Measurements from ENCODE around the gene PICK1. TPM values are rescaled to one million over a fixed set of nuclear protein-coding genes. Genes with fewer than 3 reads are reported as not detected.

The PICK1 gene
- total and polyA plus RNA-seq, 2 of the 13 experiments (the other 11 are each of a cell fraction or from before 2014, with no cell fraction given) = 19.3 to 25.3 TPM

GRCh38 chr22:38051900-38052862, 5.0 kb upstream of the PICK1 start (continued):
- no peak for TF ChIP-seq GFI1 (CRISPR knock-in tag; IDR thresholded peaks at IDR 0.05; ENCODE audit: borderline replicate concordance)
- TF ChIP-seq, protein P1, sequence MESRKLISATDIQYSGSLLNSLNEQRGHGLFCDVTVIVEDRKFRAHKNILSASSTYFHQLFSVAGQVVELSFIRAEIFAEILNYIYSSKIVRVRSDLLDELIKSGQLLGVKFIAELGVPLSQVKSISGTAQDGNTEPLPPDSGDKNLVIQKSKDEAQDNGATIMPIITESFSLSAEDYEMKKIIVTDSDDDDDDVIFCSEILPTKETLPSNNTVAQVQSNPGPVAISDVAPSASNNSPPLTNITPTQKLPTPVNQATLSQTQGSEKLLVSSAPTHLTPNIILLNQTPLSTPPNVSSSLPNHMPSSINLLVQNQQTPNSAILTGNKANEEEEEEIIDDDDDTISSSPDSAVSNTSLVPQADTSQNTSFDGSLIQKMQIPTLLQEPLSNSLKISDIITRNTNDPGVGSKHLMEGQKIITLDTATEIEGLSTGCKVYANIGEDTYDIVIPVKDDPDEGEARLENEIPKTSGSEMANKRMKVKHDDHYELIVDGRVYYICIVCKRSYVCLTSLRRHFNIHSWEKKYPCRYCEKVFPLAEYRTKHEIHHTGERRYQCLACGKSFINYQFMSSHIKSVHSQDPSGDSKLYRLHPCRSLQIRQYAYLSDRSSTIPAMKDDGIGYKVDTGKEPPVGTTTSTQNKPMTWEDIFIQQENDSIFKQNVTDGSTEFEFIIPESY (CRISPR knock-in tag; IDR thresholded peaks at IDR 0.05) = peak; percentile 65
- TF ChIP-seq ZFAT (CRISPR knock-in tag; conservative IDR thresholded peaks at IDR 0.05) = no peak
- TF ChIP-seq HES4 (CRISPR knock-in tag; IDR thresholded peaks at IDR 0.05; ENCODE audit: borderline replicate concordance) = no peak
- TF ChIP-seq, protein P2, sequence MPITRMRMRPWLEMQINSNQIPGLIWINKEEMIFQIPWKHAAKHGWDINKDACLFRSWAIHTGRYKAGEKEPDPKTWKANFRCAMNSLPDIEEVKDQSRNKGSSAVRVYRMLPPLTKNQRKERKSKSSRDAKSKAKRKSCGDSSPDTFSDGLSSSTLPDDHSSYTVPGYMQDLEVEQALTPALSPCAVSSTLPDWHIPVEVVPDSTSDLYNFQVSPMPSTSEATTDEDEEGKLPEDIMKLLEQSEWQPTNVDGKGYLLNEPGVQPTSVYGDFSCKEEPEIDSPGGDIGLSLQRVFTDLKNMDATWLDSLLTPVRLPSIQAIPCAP (CRISPR knock-in tag; IDR thresholded peaks at IDR 0.05; ENCODE audit: low read depth) = no peak
- 0 out of 2 replicates have a peak, but pooled peaks have one; percentile 48 for TF ChIP-seq IKZF5 (CRISPR knock-in tag; IDR thresholded peaks at IDR 0.05)
- peak; percentile 72; the same call in 1 of the 3 replicates for TF ChIP-seq MXI1 (IDR thresholded peaks at IDR 0.05; ENCODE audit: borderline replicate concordance, low read depth, low read length)
- TF ChIP-seq PBX3 (CRISPR knock-in tag; IDR thresholded peaks at IDR 0.05; ENCODE audit: borderline replicate concordance) = no peak
- TF ChIP-seq, protein P3, sequence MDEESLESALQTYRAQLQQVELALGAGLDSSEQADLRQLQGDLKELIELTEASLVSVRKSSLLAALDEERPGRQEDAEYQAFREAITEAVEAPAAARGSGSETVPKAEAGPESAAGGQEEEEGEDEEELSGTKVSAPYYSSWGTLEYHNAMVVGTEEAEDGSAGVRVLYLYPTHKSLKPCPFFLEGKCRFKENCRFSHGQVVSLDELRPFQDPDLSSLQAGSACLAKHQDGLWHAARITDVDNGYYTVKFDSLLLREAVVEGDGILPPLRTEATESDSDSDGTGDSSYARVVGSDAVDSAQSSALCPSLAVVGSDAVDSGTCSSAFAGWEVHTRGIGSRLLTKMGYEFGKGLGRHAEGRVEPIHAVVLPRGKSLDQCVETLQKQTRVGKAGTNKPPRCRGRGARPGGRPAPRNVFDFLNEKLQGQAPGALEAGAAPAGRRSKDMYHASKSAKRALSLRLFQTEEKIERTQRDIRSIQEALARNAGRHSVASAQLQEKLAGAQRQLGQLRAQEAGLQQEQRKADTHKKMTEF (CRISPR knock-in tag; IDR thresholded peaks at IDR 0.05) = peak; percentile 80; the same call in 1 of the 2 replicates
- no peak for TF ChIP-seq MATR3 (CRISPR knock-in tag; IDR thresholded peaks at IDR 0.05)
- TF ChIP-seq TAF1 (CRISPR knock-in tag; IDR thresholded peaks at IDR 0.05) = no peak; the same call in 1 of the 2 replicates
- no peak for TF ChIP-seq JUN (CRISPR knock-in tag; IDR thresholded peaks at IDR 0.05)
- no peak for TF ChIP-seq KDM1A (CRISPR knock-in tag; IDR thresholded peaks at IDR 0.05)
- peak; percentile 11; the same call in 1 of the 2 replicates for TF ChIP-seq ZNF546 (CRISPR knock-in tag; conservative IDR thresholded peaks at IDR 0.05)
- TF ChIP-seq ZNF501 (CRISPR knock-in tag; IDR thresholded peaks at IDR 0.05) = peak; percentile 84
- TF ChIP-seq ARNTL (CRISPR knock-in tag; IDR thresholded peaks at IDR 0.05) = peak; percentile 43; the same call in 1 of the 2 replicates
- peak; percentile 56 for TF ChIP-seq BHLHE40 (IDR thresholded peaks at IDR 0.05; ENCODE audit: low read length)
- no peak for TF ChIP-seq GZF1 (CRISPR knock-in tag; IDR thresholded peaks at IDR 0.05)
- peak; percentile 34; the same call in 1 of the 2 replicates for TF ChIP-seq ETV5 (CRISPR knock-in tag; IDR thresholded peaks at IDR 0.05; ENCODE audit: borderline replicate concordance)

Data from HepG2 (cell line).